ENCODE data around the gene VSIG2.

DNA sequence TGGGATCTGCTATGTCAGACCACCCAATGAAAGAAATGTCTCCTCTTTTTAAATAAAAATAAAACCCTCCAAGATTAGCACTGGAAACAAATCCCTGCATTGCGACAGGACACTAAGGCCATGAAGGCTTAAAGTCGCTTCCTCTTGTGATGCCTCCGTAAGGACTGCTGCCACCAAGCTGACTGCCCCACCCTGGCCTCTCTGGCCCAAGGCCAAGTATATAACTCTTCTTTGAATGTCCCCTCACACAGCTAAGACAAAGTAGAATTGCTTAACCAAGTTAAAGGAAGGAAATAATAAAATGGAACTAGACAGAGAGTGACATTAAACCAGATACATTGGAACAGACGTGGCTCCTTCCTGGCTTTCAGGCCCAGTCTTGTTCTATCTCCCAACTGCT, 19.8 kb downstream of the VSIG2 start:
- TF ChIP-seq CEBPB (IDR thresholded peaks at IDR 0.05) (no peak), CREB1 (IDR thresholded peaks at IDR 0.05; ENCODE audit: low read depth) (no peak), EGR1 (IDR thresholded peaks at IDR 0.05) (no peak), TCF12 (IDR thresholded peaks at IDR 0.05; ENCODE audit: low read depth) (no peak), EP300 (IDR thresholded peaks at IDR 0.05; ENCODE audit: borderline replicate concordance) (no peak), NFIC (IDR thresholded peaks at IDR 0.05) (no peak), YY1 (IDR thresholded peaks at IDR 0.05; ENCODE audit: low read depth) (no peak), TEAD4 (IDR thresholded peaks at IDR 0.05) (no peak)
- TF ChIP-seq, protein P1, sequence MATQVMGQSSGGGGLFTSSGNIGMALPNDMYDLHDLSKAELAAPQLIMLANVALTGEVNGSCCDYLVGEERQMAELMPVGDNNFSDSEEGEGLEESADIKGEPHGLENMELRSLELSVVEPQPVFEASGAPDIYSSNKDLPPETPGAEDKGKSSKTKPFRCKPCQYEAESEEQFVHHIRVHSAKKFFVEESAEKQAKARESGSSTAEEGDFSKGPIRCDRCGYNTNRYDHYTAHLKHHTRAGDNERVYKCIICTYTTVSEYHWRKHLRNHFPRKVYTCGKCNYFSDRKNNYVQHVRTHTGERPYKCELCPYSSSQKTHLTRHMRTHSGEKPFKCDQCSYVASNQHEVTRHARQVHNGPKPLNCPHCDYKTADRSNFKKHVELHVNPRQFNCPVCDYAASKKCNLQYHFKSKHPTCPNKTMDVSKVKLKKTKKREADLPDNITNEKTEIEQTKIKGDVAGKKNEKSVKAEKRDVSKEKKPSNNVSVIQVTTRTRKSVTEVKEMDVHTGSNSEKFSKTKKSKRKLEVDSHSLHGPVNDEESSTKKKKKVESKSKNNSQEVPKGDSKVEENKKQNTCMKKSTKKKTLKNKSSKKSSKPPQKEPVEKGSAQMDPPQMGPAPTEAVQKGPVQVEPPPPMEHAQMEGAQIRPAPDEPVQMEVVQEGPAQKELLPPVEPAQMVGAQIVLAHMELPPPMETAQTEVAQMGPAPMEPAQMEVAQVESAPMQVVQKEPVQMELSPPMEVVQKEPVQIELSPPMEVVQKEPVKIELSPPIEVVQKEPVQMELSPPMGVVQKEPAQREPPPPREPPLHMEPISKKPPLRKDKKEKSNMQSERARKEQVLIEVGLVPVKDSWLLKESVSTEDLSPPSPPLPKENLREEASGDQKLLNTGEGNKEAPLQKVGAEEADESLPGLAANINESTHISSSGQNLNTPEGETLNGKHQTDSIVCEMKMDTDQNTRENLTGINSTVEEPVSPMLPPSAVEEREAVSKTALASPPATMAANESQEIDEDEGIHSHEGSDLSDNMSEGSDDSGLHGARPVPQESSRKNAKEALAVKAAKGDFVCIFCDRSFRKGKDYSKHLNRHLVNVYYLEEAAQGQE (IDR thresholded peaks at IDR 0.05; ENCODE audit: low read depth) = no peak
- TF ChIP-seq, protein P2, sequence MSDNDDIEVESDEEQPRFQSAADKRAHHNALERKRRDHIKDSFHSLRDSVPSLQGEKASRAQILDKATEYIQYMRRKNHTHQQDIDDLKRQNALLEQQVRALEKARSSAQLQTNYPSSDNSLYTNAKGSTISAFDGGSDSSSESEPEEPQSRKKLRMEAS (IDR thresholded peaks at IDR 0.05) = no peak

Measured in Ishikawa (cell line).